GM19455 (cell line): ENCODE results near the gene COBLL1.

Source experiments
- ATAC-seq: cut with Tn5 transposase; IDR thresholded peaks from one replicate; pipeline ENCODE4 v1.9.1; 2021; ENCODE audit not compliant: unreplicated experiment

COBLL1 gene

GRCh38 chr2:164823126-164823525 lies 18.5 kb downstream of the COBLL1 start:
- no peak for ATAC-seq

GRCh38 chr2:164821338-164821737 lies 20.3 kb downstream of the COBLL1 start:
- ATAC-seq = no peak

GRCh38 chr2:164818149-164819136 lies 23.2 kb downstream of the COBLL1 start:
- no peak for ATAC-seq

GRCh38 chr2:164816900-164817299 lies 24.7 kb downstream of the COBLL1 start:
- no peak for ATAC-seq

- ATAC-seq = no peak
Measured at GRCh38 chr2:164816046-164816445, 25.6 kb downstream of the COBLL1 start.

- ATAC-seq = no peak
Measured at GRCh38 chr2:164815071-164815793, 26.4 kb downstream of the COBLL1 start.

- ATAC-seq = no peak
Measured at GRCh38 chr2:164813535-164813934, 28.1 kb downstream of the COBLL1 start.

- no peak for ATAC-seq
Measured at GRCh38 chr2:164812378-164812777, 29.2 kb downstream of the COBLL1 start.

- ATAC-seq = no peak
Measured at GRCh38 chr2:164811819-164812218, 29.8 kb downstream of the COBLL1 start.

GRCh38 chr2:164810843-164811242 lies 30.8 kb downstream of the COBLL1 start:
- no peak for ATAC-seq

- no peak for ATAC-seq
Measured at GRCh38 chr2:164808776-164809175, 32.8 kb downstream of the COBLL1 start.

- ATAC-seq = no peak
Measured at GRCh38 chr2:164803776-164804466, 37.7 kb downstream of the COBLL1 start.

- ATAC-seq = no peak
Measured at GRCh38 chr2:164802095-164802707, 39.4 kb downstream of the COBLL1 start.

GRCh38 chr2:164800572-164800971 lies 41.1 kb downstream of the COBLL1 start:
- ATAC-seq = no peak

GRCh38 chr2:164797627-164798026 lies 44.0 kb downstream of the COBLL1 start:
- ATAC-seq = no peak

- no peak for ATAC-seq
Measured at GRCh38 chr2:164796999-164797398, 44.6 kb downstream of the COBLL1 start.

GRCh38 chr2:164794432-164795231 lies 47.0 kb downstream of the COBLL1 start:
- ATAC-seq = no peak

- ATAC-seq = no peak
Measured at GRCh38 chr2:164794016-164794415, 47.6 kb downstream of the COBLL1 start.

GRCh38 chr2:164793529-164793928 lies 48.1 kb downstream of the COBLL1 start:
- no peak for ATAC-seq
